ENCODE measurements around the gene METTL27.

DNA sequence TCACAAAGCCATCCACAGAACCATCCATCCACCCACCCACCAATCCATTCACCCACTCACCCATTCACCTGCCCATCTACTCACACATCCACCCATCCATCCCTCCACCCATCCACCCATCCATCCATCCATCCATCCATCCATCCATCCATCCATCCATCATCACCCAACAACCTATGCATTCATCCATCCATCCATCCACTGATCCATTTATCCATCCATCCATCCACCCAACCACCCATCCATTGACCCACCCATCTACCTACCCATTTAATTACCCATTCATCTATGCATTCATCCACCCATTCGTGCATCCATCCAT is 24.1 kb upstream of the METTL27 start:
- TF ChIP-seq, protein P1, sequence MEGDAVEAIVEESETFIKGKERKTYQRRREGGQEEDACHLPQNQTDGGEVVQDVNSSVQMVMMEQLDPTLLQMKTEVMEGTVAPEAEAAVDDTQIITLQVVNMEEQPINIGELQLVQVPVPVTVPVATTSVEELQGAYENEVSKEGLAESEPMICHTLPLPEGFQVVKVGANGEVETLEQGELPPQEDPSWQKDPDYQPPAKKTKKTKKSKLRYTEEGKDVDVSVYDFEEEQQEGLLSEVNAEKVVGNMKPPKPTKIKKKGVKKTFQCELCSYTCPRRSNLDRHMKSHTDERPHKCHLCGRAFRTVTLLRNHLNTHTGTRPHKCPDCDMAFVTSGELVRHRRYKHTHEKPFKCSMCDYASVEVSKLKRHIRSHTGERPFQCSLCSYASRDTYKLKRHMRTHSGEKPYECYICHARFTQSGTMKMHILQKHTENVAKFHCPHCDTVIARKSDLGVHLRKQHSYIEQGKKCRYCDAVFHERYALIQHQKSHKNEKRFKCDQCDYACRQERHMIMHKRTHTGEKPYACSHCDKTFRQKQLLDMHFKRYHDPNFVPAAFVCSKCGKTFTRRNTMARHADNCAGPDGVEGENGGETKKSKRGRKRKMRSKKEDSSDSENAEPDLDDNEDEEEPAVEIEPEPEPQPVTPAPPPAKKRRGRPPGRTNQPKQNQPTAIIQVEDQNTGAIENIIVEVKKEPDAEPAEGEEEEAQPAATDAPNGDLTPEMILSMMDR (IDR thresholded peaks at IDR 0.05): no peak
- no peak for TF ChIP-seq POLR2A (IDR thresholded peaks at IDR 0.05)
